ENCODE results near the gene PRORP.
"Not testable (repeated sequence)": the region's sequence is repeated elsewhere in the genome, so short reads cannot be mapped to it uniquely, and the experiment has no call there.

PRORP gene

GRCh38 chr14:35121887-35122695 is at the start of gene PRORP, which contains the start of gene PPP2R3C:
PRORP (plus strand) TSS chr14:35122552; CDS start chr14:35123246, 694 bp downstream.
PPP2R3C (minus strand) TSS chr14:35121990; CDS start chr14:35121959, 31 bp downstream.
- DNase-seq: peak; percentile 67 to 78 (median 75)

DNA sequence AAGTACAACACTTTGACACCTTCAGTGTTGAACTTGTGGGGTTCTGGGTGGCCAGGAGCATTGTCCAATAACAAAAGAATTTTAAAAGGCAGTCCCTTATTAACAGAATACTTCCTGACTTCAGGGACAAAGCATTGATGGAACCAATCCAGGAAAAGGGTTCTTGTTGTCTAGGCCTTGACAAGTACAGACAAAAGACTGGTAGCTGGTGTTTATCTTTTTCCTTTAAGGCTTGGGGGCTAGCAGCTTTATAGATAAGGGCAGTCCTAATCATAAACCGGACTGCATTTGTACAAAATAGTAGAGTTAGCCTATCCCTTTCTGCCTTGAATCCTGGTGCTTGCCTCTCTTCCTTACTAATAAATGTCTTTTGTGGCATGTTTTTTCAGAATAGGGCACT is 48.9 kb upstream of the PRORP start:
- DNase-seq: no peak

GRCh38 chr14:35078082-35078481 is 44.3 kb upstream of the PRORP start:
- no peak for DNase-seq

DNA sequence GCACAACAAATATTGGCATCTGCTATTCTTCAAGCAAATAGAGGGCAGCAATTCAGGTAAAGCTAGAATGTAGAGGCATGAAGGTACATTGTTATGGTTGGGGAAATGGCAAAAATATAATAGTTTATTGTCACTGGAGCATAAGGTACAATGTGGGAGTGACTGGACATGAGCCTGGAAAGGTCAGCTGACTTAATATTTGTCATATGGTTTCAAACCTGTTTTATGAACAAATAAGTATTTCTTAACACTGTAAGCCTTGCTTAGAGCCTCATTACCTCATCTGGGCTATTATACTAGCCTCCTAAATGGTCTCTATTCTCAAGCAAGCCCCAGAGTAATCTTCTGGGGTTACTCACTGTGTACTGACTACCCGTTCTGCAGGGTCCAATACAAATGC is 42.6 kb upstream of the PRORP start:
- DNase-seq: no peak

GRCh38 chr14:35083530-35084150 is 38.7 kb upstream of the PRORP start:
- DNase-seq: no peak

GRCh38 chr14:35085441-35085840 is 36.9 kb upstream of the PRORP start:
- no peak for DNase-seq

GRCh38 chr14:35088514-35088913 is 33.8 kb upstream of the PRORP start:
- no peak for DNase-seq

- not testable (repeated sequence) for DNase-seq
These were observed 27.7 kb upstream of the PRORP start for GRCh38 chr14:35094645-35095044.

GRCh38 chr14:35107866-35108265 is 14.5 kb upstream of the PRORP start:
- DNase-seq: no peak

GRCh38 chr14:35112641-35113040 is 9.7 kb upstream of the PRORP start:
- DNase-seq: no peak

GRCh38 chr14:35113308-35113950 is 8.9 kb upstream of the PRORP start:
- DNase-seq: no peak

- no peak for DNase-seq
These were observed 8.3 kb upstream of the PRORP start for GRCh38 chr14:35114036-35114435.

- no peak for DNase-seq
These were observed 6.1 kb upstream of the PRORP start for GRCh38 chr14:35116242-35116641.

- DNase-seq: no peak
These were observed 5.2 kb upstream of the PRORP start for GRCh38 chr14:35117112-35117511.

DNA sequence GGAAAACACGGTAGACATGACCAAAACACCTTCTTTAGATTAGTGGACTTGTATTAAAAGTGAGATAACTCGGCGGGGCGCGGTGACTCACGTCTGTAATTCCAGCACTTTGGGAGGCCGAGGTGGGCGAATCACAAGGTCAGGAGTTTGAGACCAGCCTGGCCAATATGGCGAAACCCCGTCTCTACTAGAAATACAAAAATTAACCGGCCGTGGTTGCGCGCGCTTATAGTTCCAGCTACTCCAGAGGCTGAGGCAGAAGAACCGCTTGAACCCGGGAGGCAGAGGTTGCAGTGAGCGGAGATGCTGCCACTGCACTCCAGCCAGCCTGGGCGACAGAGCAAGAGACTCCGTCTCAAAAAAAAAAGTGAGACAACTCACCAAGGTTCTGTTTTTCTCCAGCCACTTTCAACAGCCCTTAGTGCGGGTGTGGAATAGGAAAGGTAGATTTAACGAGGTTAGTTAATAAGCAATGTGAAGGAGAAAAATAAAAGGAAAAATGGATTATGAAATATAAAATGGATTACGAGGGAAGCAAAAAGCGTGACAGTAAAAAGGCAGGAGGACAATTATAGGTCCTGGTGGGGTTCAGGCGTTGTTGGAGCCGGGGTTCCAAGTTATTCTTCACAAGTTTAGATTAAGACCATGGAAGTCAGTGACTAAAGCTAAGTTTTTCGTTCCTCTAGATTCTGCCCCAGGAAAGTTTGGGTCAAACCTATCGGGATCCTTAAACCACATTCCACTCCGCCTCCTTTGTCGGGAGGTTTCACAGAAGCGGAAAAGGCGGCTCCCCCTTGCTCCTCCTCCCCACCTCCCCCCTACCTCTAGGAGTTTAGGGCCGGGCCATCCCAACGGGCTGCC is 1.1 kb upstream of the PRORP start:
- no peak for DNase-seq

DNA sequence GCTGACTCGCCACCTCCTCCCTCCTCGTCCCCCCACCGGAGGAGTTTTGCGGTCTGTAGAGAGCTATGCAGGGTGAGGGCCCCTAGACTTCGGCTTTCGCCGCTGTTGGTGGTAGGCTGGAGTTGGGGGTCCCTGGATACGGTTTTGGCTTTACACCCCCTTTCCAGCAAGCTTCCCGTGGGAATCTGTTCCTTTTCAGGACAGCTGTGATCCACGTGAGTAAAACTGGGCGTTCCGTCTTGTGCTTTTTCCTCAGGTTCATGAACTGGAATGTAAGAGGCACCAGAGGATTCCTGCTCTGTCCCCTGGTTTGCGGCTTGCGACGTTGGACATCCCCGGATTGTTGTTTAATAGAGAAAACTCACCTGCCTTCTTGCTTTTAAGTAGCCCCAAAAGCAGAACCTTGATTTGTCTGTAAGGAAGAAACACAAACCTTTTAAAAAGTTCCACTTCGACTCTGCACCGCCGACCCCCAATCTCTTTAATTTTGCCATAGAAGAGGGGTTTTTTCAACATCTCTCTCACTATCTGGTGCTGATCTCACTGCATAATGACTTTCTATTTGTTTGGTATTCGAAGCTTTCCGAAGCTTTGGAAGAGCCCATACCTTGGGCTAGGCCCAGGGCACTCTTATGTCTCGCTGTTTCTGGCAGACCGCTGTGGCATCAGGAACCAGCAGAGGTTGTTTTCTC is 490 bp downstream of the PRORP start:
- DNase-seq: no peak

GRCh38 chr14:35123388-35123703 is 994 bp downstream of the PRORP start:
- no peak for DNase-seq

DNA sequence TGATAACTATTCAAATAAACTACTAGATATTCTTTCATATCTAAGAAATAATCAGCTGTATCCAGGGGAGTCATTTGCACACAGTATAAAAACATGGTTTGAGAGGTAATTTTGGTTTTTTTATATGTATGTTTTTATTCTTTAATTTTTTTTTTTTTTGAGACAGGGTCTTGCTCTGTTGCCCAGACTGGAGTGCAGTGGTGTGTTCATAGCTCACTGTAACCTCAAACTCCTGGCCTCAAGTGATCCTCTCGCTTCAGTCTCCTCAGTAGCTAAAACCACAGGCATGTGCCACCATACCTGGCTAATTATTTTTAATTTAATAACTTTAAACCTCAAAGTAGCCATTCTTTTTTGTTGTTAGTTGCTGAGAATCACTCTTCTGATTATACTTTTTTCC is 1.8 kb downstream of the PRORP start:
- DNase-seq: no peak

DNA sequence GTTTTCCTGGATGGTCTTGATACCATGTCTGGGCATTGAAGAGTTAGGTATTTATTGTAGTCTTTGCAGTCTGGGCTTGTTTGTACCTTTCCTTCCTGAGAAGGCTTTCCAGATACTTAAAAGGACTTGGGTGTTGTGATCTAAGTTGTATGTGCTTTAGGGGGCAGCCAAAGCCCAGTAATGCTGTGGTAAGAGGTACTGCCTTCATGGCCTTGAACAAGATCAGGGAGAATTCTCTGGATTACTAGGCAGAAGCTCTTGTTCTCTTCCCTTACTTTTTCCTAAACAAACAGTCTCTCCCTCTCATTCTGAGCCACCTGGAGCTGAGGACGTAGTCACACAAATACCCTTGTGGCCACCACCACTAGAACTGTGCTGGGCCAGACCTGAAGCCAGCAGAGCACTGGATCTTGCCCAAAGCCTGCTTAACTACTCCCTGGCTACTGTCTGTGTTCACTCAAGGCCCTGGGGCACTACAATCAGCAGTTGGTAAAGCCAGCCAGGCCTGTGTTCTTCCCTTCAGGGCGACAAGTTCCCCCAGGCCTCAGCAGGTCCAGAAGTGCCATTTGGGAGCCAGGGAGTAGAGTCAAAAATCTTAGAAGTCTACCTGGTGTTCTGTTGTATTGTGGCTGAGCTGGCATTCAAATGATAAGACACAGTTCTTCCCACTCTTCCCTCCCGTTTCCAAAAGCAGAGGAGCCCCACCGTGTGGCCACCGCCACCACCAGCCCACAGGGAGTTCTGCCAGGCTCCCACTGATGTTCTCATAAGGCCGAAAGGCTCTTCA is 11.4 kb downstream of the PRORP start:
- no peak for DNase-seq

DNA sequence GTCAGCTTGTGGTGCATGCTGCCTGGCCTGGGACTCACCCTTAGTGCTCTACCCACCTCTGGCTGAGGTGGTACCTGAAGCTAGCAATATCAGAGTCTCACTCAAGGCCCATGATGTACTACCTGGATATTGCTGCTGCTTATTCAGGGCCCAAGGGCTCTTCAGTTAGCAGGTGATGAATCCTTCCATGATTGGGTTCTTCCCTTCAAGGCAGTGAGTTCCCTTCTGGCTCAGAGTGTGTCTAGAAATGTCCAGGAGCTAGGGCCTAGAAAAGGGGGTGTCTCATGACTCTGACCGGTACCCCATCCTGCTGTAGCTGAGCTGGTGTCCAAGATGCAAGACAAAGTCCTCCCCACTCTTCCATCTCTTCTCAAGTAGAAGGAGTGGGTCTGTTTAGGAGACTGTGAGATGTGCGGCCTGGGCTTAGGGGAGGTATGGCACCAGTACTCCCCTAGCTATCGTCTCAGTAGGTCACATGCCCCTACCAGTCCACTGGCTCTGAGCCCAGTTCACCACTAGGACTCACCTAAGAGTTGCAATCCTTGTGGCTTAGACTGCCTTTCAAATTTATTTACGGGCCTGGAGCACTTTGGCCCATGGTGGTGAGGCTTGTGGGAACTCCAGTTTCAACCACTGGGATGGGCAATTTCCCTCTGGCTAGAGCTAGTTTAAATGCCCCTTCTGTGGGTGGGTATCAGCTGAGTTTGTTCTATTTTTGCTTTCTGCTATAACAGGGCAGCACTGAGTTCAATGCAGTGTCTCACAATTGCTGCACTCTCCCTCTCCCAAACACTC is 12.2 kb downstream of the PRORP start:
- DNase-seq: no peak

DNA sequence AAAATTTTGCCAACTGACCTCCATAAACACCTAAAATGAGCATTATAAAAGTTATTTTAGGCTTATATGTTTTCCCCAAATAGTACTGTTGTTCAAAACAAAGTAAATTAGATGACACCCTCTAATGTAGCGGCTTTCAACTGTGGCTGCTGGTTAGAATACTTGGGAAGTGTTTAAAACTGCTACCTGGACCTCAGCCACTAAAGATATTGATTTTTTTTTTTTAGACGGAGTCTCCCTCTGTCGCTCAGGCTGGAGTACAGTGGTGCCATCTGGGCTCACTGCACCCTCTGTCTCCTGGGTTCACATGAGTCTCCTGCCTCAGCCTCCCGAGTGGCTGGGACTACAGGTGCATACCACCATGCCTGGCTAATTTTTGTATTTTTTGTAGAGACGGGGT is 16.2 kb downstream of the PRORP start:
- no peak for DNase-seq
